CD4-positive, CD25-positive, alpha-beta regulatory T cell (primary cell): ENCODE data around the gene ZMAT5. TPM values are rescaled to one million over a fixed set of nuclear protein-coding genes. Genes with fewer than 3 reads are reported as not detected.

Experiments
- ATAC-seq, 2 donors: fragments of 150-1000 bp; cut with Tn5 transposase; one replicate each; pipeline ENCODE4 v1.10.0; 2021; ENCODE audit warnings: low read depth in 2 of 2, moderate number of reproducible peaks in 2 of 2, moderate library complexity in 1 of 2
- DNase-seq, 3 donors: peaks; one replicate each; pipeline versions ENCODE4 v3.0.0 to v3.0.0-alpha.2; 2012 to 2022; ENCODE audit warnings: mixed read lengths in 1 of 3
- H3K27ac ChIP-seq: one replicate; pipeline ENCODE4 v1.7.0; 2013; ENCODE audit warnings: mild to moderate bottlenecking, low read length; ENCODE audit not compliant: insufficient read depth, poor library complexity, severe bottlenecking
- H3K27me3 ChIP-seq: one replicate; pipeline ENCODE4 v1.7.0; 2013; ENCODE audit warnings: low read length; ENCODE audit not compliant: control insufficient read depth, insufficient read depth
- H3K36me3 ChIP-seq: one replicate; pipeline ENCODE4 v1.7.0; 2013; ENCODE audit warnings: mild to moderate bottlenecking, low read length, moderate library complexity; ENCODE audit not compliant: control insufficient read depth, insufficient read depth
- H3K4me1 ChIP-seq: 2 replicates; pipeline ENCODE4 v1.7.0; 2013; ENCODE audit warnings: mild to moderate bottlenecking, low read length; ENCODE audit not compliant: insufficient read depth, control insufficient read depth, poor library complexity, severe bottlenecking
- H3K4me3 ChIP-seq: one replicate; pipeline ENCODE4 v1.7.0; 2013; ENCODE audit warnings: low read depth, mild to moderate bottlenecking, low read length, moderate library complexity
- H3K9me3 ChIP-seq, 2 experiments: 1 replicate in 1 of 2; 2 replicates in 1 of 2; pipeline ENCODE4 v1.7.0; 2013; ENCODE audit warnings: low read length in 2 of 2, mild to moderate bottlenecking in 1 of 2, moderate library complexity in 1 of 2; ENCODE audit not compliant: control insufficient read depth in 2 of 2
- H3K27ac Mint-ChIP-seq, 3 donors: one replicate each; pipeline ENCODE4 v1.8.0; 2020 to 2022; ENCODE audit warnings: mild to moderate bottlenecking in 3 of 3, mixed read lengths in 3 of 3, moderate library complexity in 2 of 3
- H3K27me3 Mint-ChIP-seq: one replicate; pipeline ENCODE4 v1.8.0; 2022; ENCODE audit warnings: mild to moderate bottlenecking, mixed read lengths
- H3K36me3 Mint-ChIP-seq: one replicate; pipeline ENCODE4 v1.8.0; 2020; ENCODE audit warnings: mixed read lengths
- H3K4me1 Mint-ChIP-seq, 4 donors: one replicate each; pipeline ENCODE4 v1.8.0; 2020 to 2022; ENCODE audit warnings: mixed read lengths in 4 of 4, mild to moderate bottlenecking in 1 of 4
- H3K4me3 Mint-ChIP-seq, 4 donors: one replicate each; pipeline ENCODE4 v1.8.0; 2020 to 2022; ENCODE audit warnings: mild to moderate bottlenecking in 4 of 4, mixed read lengths in 4 of 4, moderate library complexity in 3 of 4
- H3K9me3 Mint-ChIP-seq, 7 donors: one replicate each; pipeline ENCODE4 v1.8.0; 2020 to 2022; ENCODE audit warnings: mixed read lengths in 7 of 7, mild to moderate bottlenecking in 3 of 7, moderate library complexity in 2 of 7
- polyA plus RNA-seq, 4 donors: library from polyadenylated mRNA; unstranded; fragments of 300-500 nt; fragmentation: Illumina TruSeq; gene quantifications; one replicate each; pipeline ENCODE4 v1.2.3, GENCODE V29; 2021
- total RNA-seq: library from RNA; stranded (reverse); gene quantifications from one replicate; pipeline ENCODE4 v1.2.3, GENCODE V29; 2022

Gene ZMAT5
- total and polyA plus RNA-seq, 5 donors from 2014 or later, result 18.6 to 69.9 (median 62.1) TPM

DNA sequence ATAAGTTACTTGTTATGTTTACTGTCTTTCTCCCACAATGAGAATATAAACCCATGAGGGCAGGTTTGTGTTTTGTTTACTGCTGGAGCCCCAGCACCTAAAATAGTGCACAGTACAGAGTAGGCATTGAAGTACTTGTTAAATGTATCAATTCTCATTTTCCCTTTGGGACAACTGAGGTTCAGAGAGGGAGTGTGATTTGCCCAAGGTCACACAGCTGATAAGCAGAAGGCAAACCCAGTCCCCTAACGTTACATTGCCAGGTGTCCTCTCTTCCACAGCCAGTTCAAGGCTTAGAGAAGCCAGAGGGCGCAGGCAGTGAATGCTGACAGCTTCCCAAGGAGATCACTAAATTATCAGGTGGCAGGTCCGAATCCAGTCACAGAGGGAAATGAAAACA, 16.8 kb downstream of the ZMAT5 start:
- H3K9me3 Mint-ChIP-seq, result no peaks in the 10 kb centered on the region
- no peak overlapping the region for H3K4me3 ChIP-seq
- peaks cover 11% of the 10 kb centered on the region for H3K4me1 ChIP-seq
- H3K27me3 Mint-ChIP-seq, result no peaks in the 10 kb centered on the region
- DNase-seq, result no peak
- peak overlapping the region in 2 of 3 donors; percentile 89 to 97 for H3K27ac Mint-ChIP-seq
- H3K27ac ChIP-seq, result no peak overlapping the region
- peaks cover 0 to 23% (median 12%) of the 10 kb centered on the region in 4 donors for H3K4me1 Mint-ChIP-seq
- H3K9me3 ChIP-seq, result no peaks in the 10 kb centered on the region
- no peaks in the 10 kb centered on the region for H3K27me3 ChIP-seq
- no peak for ATAC-seq
- peaks cover 10% of the 10 kb centered on the region for H3K36me3 ChIP-seq
- H3K36me3 Mint-ChIP-seq, result peaks cover 36% of the 10 kb centered on the region
- H3K4me3 Mint-ChIP-seq, result no peak overlapping the region

DNA sequence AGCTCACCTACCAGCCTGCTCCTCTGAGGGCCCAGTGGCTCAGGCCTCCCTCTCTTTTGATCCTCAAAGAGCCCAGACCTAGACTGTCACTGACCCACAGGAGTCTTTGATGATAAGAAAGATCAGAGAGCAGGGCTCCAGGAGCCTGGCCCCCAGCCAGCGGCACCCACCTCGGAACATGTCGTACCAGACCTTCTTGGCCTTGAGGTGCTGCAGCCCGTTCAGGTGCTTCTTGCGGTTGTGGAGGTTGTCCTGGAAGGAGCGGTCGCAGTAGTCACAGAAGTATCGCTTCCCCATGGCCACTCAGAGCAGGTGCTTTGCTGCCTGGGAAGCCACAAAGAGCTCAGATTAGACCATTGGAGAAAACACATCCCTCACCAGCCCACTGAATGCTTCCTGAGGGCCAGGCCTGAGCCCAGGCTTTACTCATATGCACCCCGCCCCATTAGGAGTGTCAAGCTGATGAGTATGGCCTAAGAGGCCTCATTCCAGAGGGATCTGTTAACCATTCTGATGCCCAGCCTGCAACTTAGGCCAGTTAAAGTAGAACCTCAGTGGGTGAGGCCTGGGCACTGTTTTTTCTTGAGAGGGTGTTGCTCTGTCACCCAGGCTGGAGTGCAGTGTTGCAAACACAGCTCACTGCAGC, 18.4 kb downstream of the ZMAT5 start:
- DNase-seq (no peak), ATAC-seq (no peak)
- Mint-ChIP-seq H3K4me3 (no peak overlapping the region), H3K9me3 (no peaks in the 10 kb centered on the region), H3K27me3 (no peaks in the 10 kb centered on the region), H3K36me3 (peaks cover 36% of the 10 kb centered on the region), H3K4me1 (peaks cover 0 to 23% (median 12%) of the 10 kb centered on the region in 4 donors), H3K27ac (no peak overlapping the region)
- peaks cover 11% of the 10 kb centered on the region for H3K4me1 ChIP-seq
- no peaks in the 10 kb centered on the region for H3K27me3 ChIP-seq
- H3K9me3 ChIP-seq, result no peaks in the 10 kb centered on the region
- H3K27ac ChIP-seq, result no peak overlapping the region
- no peak overlapping the region for H3K4me3 ChIP-seq
- H3K36me3 ChIP-seq, result peaks cover 10% of the 10 kb centered on the region

DNA sequence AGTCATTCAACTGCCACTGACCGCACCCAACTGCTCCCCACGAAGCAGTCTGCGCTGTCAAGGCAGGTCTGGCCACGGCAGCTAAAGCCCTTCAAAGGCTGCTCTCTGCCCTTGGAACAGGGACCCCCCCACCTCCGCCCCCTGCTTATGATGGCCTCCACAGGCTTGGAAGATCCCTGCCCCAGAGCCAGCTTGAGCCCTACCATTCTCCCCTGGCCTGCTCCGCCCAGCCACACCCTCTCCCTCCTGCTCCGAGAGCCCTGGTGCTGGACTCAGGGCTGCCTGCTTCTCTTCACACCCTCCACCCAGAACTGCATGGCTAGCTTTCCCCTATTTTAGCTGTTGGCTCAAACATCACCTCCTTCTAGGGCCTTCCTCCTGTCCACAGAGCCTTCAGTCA, 19.0 kb downstream of the ZMAT5 start:
- Histone ChIP-seq H3K27me3 (no peaks in the 10 kb centered on the region), H3K9me3 (no peaks in the 10 kb centered on the region), H3K36me3 (peaks cover 10% of the 10 kb centered on the region), H3K27ac (no peak overlapping the region), H3K4me1 (peaks cover 11% of the 10 kb centered on the region), H3K4me3 (no peak overlapping the region)
- H3K27me3 Mint-ChIP-seq, result no peaks in the 10 kb centered on the region
- no peak for DNase-seq
- ATAC-seq, result no peak
- H3K4me3 Mint-ChIP-seq, result no peak overlapping the region
- H3K9me3 Mint-ChIP-seq, result no peaks in the 10 kb centered on the region
- peaks cover 36% of the 10 kb centered on the region for H3K36me3 Mint-ChIP-seq
- peaks cover 0 to 23% (median 12%) of the 10 kb centered on the region in 4 donors for H3K4me1 Mint-ChIP-seq
- H3K27ac Mint-ChIP-seq, result no peak overlapping the region

DNA sequence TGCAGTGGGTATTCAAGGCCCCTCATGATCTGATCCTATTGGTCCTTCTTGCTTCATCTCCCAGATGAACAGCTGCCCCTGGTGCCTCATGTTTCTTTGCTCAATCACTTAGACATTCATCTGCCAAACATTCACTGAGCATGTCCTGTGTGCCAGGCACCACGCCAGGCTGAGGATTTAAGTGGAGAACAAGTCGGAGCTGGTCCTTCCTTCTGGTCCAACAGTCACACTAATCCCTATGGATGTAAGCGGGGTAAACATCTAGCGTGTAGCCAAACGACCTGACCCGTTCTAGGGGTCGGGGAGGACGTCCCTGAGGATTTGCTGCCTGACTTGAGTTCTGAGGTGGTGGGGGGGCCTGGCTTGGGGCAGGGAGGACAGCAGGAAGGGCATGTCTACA, 21.9 kb downstream of the ZMAT5 start:
- H3K36me3 Mint-ChIP-seq, result peaks cover 38% of the 10 kb centered on the region
- H3K4me3 Mint-ChIP-seq, result no peak overlapping the region
- ATAC-seq, result no peak

DNA sequence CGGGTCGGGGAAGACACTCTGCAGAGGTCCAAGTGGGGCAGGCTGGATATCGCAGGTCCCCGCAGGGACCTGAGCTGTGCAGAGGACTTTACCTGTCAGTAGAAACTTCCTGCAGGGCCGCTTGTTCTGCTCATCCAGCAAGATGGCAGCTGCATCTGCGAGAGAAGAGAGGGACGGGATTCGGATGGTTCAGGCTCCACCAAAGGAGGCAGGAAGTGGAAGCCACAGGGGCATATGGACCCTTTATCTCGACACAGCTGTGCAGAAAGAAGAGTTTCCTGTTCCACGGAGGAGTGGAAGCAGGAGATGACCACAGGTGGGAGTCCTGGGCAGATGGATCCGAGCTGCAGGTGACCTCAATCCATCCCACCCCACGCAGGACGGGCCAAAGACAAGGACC, 24.5 kb downstream of the ZMAT5 start:
- no peak overlapping the region for H3K27ac Mint-ChIP-seq
- Histone ChIP-seq H3K4me1 (no peaks in the 10 kb centered on the region), H3K4me3 (no peak overlapping the region), H3K27ac (no peak overlapping the region), H3K36me3 (peaks cover 23% of the 10 kb centered on the region), H3K9me3 (no peaks in the 10 kb centered on the region), H3K27me3 (no peaks in the 10 kb centered on the region)
- H3K9me3 Mint-ChIP-seq, result no peaks in the 10 kb centered on the region
- peaks cover 31% of the 10 kb centered on the region for H3K36me3 Mint-ChIP-seq
- DNase-seq, result no peak
- H3K4me3 Mint-ChIP-seq, result no peak overlapping the region
- no peaks in the 10 kb centered on the region for H3K4me1 Mint-ChIP-seq
- ATAC-seq, result no peak
- H3K27me3 Mint-ChIP-seq, result no peaks in the 10 kb centered on the region

More for the DNA sequence above, 21.9 kb downstream of the ZMAT5 start:
- Mint-ChIP-seq H3K4me1 (peaks cover 0 to 7% (median 1%) of the 10 kb centered on the region in 4 donors), H3K9me3 (no peaks in the 10 kb centered on the region), H3K27me3 (no peaks in the 10 kb centered on the region), H3K27ac (no peak overlapping the region)
- peaks cover 25% of the 10 kb centered on the region for H3K36me3 ChIP-seq
- no peaks in the 10 kb centered on the region for H3K27me3 ChIP-seq
- no peak overlapping the region for H3K27ac ChIP-seq
- H3K4me1 ChIP-seq, result no peaks in the 10 kb centered on the region
- DNase-seq, result no peak
- no peaks in the 10 kb centered on the region for H3K9me3 ChIP-seq
- H3K4me3 ChIP-seq, result no peak overlapping the region

DNA sequence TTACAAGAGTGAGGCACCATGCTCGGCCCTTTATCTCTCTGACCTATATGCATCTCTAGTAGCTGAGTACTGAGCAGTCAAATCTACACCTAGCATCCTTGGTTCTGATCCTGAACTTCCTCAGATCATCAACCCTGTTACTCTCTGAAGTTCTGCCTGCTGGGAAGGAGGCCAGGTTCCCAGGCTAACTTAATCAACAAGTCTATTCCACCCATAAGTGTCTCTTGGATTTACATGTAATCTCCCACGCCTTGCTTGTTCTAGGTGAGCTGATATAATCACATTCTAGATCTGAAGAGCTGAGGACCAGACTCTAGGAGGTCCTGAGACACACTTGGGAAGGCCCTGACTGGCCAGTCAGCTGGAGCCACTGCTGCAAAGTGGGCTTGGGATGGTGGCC, 24.9 kb downstream of the ZMAT5 start:
- H3K4me1 Mint-ChIP-seq, result no peaks in the 10 kb centered on the region
- no peaks in the 10 kb centered on the region for H3K27me3 ChIP-seq
- H3K27me3 Mint-ChIP-seq, result no peaks in the 10 kb centered on the region
- no peak overlapping the region for H3K4me3 Mint-ChIP-seq
- no peak for DNase-seq
- no peak for ATAC-seq
- no peaks in the 10 kb centered on the region for H3K9me3 ChIP-seq
- no peak overlapping the region for H3K27ac ChIP-seq
- H3K4me3 ChIP-seq, result no peak overlapping the region
- H3K4me1 ChIP-seq, result no peaks in the 10 kb centered on the region
- no peaks in the 10 kb centered on the region for H3K9me3 Mint-ChIP-seq
- peaks cover 19% of the 10 kb centered on the region for H3K36me3 ChIP-seq
- peaks cover 30% of the 10 kb centered on the region for H3K36me3 Mint-ChIP-seq
- peak overlapping the region in 1 of 3 donors; percentile 52 for H3K27ac Mint-ChIP-seq

DNA sequence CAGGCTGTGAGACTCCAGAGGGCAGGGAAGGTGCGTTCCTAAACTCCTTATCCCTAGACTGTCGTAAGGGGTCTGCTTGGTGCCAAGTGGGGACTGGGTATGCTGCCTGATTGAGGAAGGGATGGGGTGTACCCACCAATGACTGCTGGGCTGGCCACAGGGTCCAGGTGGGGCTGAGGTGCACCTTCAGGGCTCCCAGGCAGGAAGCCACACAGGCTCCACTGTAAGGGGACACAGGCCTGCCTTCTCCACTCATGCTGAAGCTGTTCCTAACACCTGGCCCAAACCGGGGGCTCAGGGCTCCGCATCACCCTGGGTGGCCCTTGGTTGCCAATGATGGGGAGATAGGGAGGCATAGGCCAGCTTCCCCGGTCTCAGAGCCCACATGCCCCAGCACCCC, 26.6 kb downstream of the ZMAT5 start:
- H3K9me3 Mint-ChIP-seq, result no peaks in the 10 kb centered on the region
- no peaks in the 10 kb centered on the region for H3K27me3 Mint-ChIP-seq
- peak overlapping the region in 1 of 3 donors; percentile 20 for H3K27ac Mint-ChIP-seq
- Histone ChIP-seq H3K36me3 (peaks cover 15% of the 10 kb centered on the region), H3K4me3 (no peak overlapping the region), H3K4me1 (no peaks in the 10 kb centered on the region), H3K27me3 (no peaks in the 10 kb centered on the region), H3K27ac (no peak overlapping the region), H3K9me3 (no peaks in the 10 kb centered on the region)
- DNase-seq, result no peak
- ATAC-seq, result no peak
- H3K36me3 Mint-ChIP-seq, result peaks cover 22% of the 10 kb centered on the region
- H3K4me3 Mint-ChIP-seq, result no peak overlapping the region
- no peaks in the 10 kb centered on the region for H3K4me1 Mint-ChIP-seq

DNA sequence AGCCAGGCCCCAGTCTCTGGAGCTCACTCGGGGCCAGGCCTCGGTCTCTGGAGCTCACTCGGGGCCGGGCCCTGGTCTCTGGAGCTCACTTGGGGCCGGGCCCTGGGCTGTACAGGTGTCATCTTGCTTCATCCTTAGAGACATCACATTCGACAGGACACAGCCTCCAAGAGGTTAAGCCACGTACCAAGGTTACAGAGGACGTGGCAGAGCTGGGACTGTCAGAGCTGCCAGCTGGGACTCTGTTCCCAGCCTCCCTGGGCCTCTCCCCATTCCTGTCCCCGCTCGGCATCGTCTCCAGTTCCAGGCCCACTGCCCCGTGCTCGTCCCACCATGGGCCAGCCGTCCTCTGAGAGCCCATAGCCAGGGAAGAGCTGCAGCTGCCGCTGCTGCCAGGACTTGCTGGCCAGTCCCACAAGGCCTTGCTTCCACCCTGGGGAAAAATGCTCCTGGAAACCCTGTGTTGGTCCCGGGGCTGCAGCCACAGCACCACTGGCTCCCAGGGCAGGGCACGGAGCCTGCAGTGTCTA, 27.4 kb downstream of the ZMAT5 start:
- H3K4me1 Mint-ChIP-seq, result no peaks in the 10 kb centered on the region
- H3K4me1 ChIP-seq, result no peaks in the 10 kb centered on the region
- H3K27ac ChIP-seq, result no peak overlapping the region
- no peaks in the 10 kb centered on the region for H3K9me3 Mint-ChIP-seq
- peaks cover 18% of the 10 kb centered on the region for H3K36me3 Mint-ChIP-seq
- no peak overlapping the region for H3K4me3 Mint-ChIP-seq
- no peak for DNase-seq
- no peak for ATAC-seq
- no peaks in the 10 kb centered on the region for H3K27me3 Mint-ChIP-seq
- H3K36me3 ChIP-seq, result peaks cover 15% of the 10 kb centered on the region
- H3K27me3 ChIP-seq, result no peaks in the 10 kb centered on the region
- H3K4me3 ChIP-seq, result no peak overlapping the region
- H3K9me3 ChIP-seq, result no peaks in the 10 kb centered on the region
- H3K27ac Mint-ChIP-seq, result no peak overlapping the region
